Temporal lobe (tissue), 1 donor: ENCODE results near the gene TMEM45A. TPM values are rescaled to one million over a fixed set of nuclear protein-coding genes. Genes with fewer than 3 reads are reported as not detected.

Source experiments
- total RNA-seq: library from RNA; depleted of rRNA; stranded (reverse); fragments of >200 nt; gene quantifications from one replicate; pipeline ENCODE4 v1.2.3, GENCODE V29; 2014

Gene TMEM45A
- total RNA-seq, 1 donor from 2014 or later = 3.7 TPM

Other genes starting within 250 kb of the TMEM45A start
- gene TBC1D23, start 231.6 kb upstream of the TMEM45A start, total RNA-seq = 45.5 TPM
- gene NIT2, start 157.9 kb upstream of the TMEM45A start, total RNA-seq = 10.1 TPM
- gene TOMM70, start 91.5 kb upstream of the TMEM45A start, total RNA-seq = 94.4 TPM
- 7.6 TPM for gene LNP1, start 91.1 kb upstream of the TMEM45A start, total RNA-seq
- gene ADGRG7, start 117.0 kb downstream of the TMEM45A start, total RNA-seq = under 0.01 TPM
- gene TFG, start 216.9 kb downstream of the TMEM45A start, total RNA-seq = 43.3 TPM